SJSA1 (cell line): ENCODE data around the gene ABHD6. TPM values are rescaled to one million over a fixed set of nuclear protein-coding genes. Genes with fewer than 3 reads are reported as not detected.
"Not testable (repeated sequence)": the region's sequence is repeated elsewhere in the genome, so short reads cannot be mapped to it uniquely, and the experiment has no call there.

ENCODE experiments used
- DNase-seq, 2 experiments: peaks; one replicate each; pipeline ENCODE4 v3.0.0-alpha.2; 2015 to 2020; ENCODE audit warnings: low spot score in 2 of 2, low read depth in 1 of 2
- H3K27ac ChIP-seq: fragments of 250-450 bp; sonication (Bioruptor Pico); 2 replicates; pipeline ENCODE4 v1.5.1; 2020; ENCODE audit warnings: mild to moderate bottlenecking, moderate library complexity
- H3K27me3 ChIP-seq: fragments of 250-450 bp; sonication (Bioruptor Pico); replicated peaks from 2 replicates; pipeline ENCODE4 v1.5.1; 2020; ENCODE audit warnings: mild to moderate bottlenecking, moderate library complexity
- H3K36me3 ChIP-seq: fragments of 250-450 bp; sonication (Bioruptor Pico); 2 replicates; pipeline ENCODE4 v1.5.1; 2020; ENCODE audit warnings: mild to moderate bottlenecking
- H3K4me1 ChIP-seq: fragments of 250-450 bp; sonication (Bioruptor Pico); replicated peaks from 2 replicates; pipeline ENCODE4 v1.6.1; 2021; ENCODE audit warnings: mild to moderate bottlenecking
- H3K4me3 ChIP-seq: fragments of 250-450 bp; sonication (Bioruptor Pico); 2 replicates; pipeline ENCODE4 v1.5.1; 2020; ENCODE audit warnings: mild to moderate bottlenecking
- H3K9me3 ChIP-seq: fragments of 250-450 bp; sonication (Bioruptor Pico); replicated peaks from 2 replicates; pipeline ENCODE4 v1.5.1; 2020; ENCODE audit warnings: mild to moderate bottlenecking
- total RNA-seq: library from RNA; depleted of rRNA; stranded (reverse); fragments of >200 nt; shearing (Covaris generic); gene quantifications from 2 replicates; pipeline ENCODE4 v1.2.3, GENCODE V29; 2014

The ABHD6 gene
- total RNA-seq, 1 experiment from 2014 or later = 6.8 TPM

GRCh38 chr3:58288964-58289613 is 51.5 kb downstream of the ABHD6 start:
- not testable (repeated sequence) for H3K27ac ChIP-seq, H3K27me3 ChIP-seq, DNase-seq, H3K4me1 ChIP-seq, H3K9me3 ChIP-seq, H3K36me3 ChIP-seq, H3K4me3 ChIP-seq

GRCh38 chr3:58290446-58290845 is 52.9 kb downstream of the ABHD6 start:
- H3K36me3 ChIP-seq, H3K27ac ChIP-seq, DNase-seq, H3K4me1 ChIP-seq, H3K9me3 ChIP-seq, H3K27me3 ChIP-seq, H3K4me3 ChIP-seq: not testable (repeated sequence)

DNA sequence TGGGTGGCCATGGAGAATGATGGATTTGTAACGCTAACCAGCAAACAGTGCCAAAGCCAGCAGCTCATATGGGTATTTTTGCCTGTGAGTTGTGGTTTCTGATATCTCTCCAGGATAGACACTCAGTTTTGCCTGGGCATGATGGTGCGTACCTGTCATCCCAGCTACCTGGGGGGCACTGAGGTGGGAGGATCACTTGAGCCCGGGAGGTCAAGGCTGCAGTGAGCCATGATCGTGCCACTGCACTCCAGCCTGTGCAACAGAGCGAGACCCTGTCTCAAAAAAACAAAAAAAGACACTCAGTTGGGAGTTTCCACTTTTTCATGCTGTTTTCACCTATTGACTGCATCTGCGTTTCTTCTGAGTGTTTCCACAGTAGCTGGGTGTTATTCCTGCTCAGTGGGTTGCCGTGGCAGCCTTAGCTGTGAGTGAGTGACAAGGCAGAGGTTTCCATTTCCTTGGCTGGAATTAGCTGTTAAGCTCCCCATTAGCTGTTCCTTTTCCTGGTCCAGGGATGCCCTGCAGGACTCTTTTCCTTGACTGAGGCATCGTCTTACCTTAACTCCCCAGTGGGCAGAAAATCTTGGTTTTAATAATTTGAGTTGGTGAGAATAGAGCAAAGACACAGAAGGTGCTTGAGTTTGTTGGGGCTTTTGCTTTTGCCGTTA is 54.2 kb downstream of the ABHD6 start:
- H3K36me3 ChIP-seq = no peaks in the 10 kb centered on the region
- H3K4me1 ChIP-seq = no peaks in the 10 kb centered on the region
- no peaks in the 10 kb centered on the region for H3K27me3 ChIP-seq
- H3K27ac ChIP-seq = no peak overlapping the region
- DNase-seq = no peak
- no peak overlapping the region for H3K4me3 ChIP-seq
- no peaks in the 10 kb centered on the region for H3K9me3 ChIP-seq

DNA sequence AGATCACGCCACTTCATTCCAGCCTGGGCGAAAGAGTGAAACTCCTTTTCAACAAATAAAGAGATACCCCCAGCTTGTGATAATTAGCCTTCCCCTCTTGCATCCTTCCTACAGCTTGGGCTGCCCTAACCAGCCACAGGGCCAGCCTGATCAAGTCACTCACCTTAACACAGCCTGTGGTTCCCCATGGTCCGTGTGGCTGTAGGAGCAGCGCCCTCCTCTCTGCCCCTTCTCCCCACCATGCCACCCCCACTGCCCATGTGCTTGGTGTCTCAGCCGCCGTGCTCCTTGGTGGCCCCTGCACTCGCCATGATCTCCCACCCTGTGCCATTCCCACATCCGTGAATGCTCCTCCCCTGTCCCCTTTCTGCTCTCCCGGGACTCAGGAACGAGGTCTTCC is 55.3 kb downstream of the ABHD6 start:
- DNase-seq = no peak
- Histone ChIP-seq H3K27ac (no peak overlapping the region), H3K27me3 (no peaks in the 10 kb centered on the region), H3K36me3 (no peaks in the 10 kb centered on the region), H3K9me3 (no peaks in the 10 kb centered on the region), H3K4me3 (no peak overlapping the region), H3K4me1 (no peaks in the 10 kb centered on the region)

DNA sequence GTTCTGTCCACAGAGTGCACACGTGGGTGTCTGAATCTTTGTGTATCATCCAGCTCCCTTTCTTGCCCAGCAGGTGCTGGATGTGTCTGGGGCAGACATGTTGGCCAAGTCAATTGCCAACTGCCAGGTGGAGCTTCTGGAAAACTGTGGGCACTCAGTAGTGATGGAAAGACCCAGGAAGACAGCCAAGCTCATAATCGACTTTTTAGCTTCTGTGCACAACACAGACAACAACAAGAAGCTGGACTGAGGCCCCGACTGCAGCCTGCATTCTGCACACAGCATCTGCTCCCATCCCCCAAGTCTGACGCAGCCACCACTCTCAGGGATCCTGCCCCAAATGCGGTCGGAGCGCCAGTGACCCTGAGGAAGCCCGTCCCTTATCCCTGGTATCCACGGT is 55.9 kb downstream of the ABHD6 start:
- Histone ChIP-seq H3K27me3 (no peaks in the 10 kb centered on the region), H3K9me3 (no peaks in the 10 kb centered on the region), H3K4me1 (no peaks in the 10 kb centered on the region), H3K36me3 (no peaks in the 10 kb centered on the region), H3K27ac (no peak overlapping the region), H3K4me3 (no peak overlapping the region)
- no peak for DNase-seq

- no peak for DNase-seq
- no peaks in the 10 kb centered on the region for H3K4me1 ChIP-seq
- no peak overlapping the region for H3K4me3 ChIP-seq
- no peaks in the 10 kb centered on the region for H3K27me3 ChIP-seq
- no peak overlapping the region for H3K27ac ChIP-seq
- H3K9me3 ChIP-seq = no peaks in the 10 kb centered on the region
- H3K36me3 ChIP-seq = no peaks in the 10 kb centered on the region
These were observed 58.7 kb downstream of the ABHD6 start for GRCh38 chr3:58296269-58296668.

DNA sequence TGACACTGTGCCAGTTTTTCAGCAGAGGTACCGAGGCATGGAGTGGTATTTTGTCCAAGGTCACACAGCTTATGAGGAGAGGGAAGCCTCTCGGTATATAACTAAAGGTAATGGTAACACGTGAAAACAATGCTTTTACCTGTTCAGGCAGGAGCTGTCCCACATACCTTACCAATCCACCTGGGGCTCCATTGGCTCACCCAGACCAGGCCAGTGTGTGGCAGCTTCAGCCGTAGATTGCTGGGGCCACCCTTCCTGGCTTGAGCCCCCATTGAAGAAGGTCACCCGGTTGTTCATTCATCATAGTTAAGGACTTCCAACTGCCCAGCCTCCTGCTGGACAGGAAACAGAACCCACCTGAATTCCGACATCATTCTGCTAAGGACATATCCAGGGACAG is 59.3 kb downstream of the ABHD6 start:
- no peaks in the 10 kb centered on the region for H3K4me1 ChIP-seq
- no peaks in the 10 kb centered on the region for H3K9me3 ChIP-seq
- H3K27me3 ChIP-seq = no peaks in the 10 kb centered on the region
- no peak overlapping the region for H3K4me3 ChIP-seq
- no peaks in the 10 kb centered on the region for H3K36me3 ChIP-seq
- no peak for DNase-seq
- no peak overlapping the region for H3K27ac ChIP-seq

DNA sequence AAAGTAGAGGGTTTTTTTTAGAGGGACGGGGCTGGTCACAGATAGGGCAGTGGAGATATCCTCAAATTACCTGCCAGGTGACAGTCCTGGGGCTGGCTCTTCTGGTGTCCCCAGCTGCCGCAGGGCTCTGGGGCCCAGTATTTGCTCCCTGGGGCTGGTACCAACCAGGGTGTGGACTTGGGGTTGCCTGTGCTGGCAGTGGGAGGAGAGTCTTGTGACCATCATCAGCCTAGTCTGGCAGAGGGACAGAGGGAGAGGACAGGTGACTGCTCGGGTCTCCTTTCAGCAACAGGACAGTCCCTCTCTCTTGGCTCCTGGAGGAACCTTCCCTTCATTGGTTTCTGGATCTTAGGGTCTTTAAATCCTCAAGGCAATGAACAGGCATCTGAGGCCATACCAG is 60.6 kb downstream of the ABHD6 start:
- no peak overlapping the region for H3K27ac ChIP-seq
- no peaks in the 10 kb centered on the region for H3K4me1 ChIP-seq
- no peaks in the 10 kb centered on the region for H3K36me3 ChIP-seq
- no peak for DNase-seq
- H3K4me3 ChIP-seq = no peak overlapping the region
- H3K27me3 ChIP-seq = no peaks in the 10 kb centered on the region
- H3K9me3 ChIP-seq = no peaks in the 10 kb centered on the region

DNA sequence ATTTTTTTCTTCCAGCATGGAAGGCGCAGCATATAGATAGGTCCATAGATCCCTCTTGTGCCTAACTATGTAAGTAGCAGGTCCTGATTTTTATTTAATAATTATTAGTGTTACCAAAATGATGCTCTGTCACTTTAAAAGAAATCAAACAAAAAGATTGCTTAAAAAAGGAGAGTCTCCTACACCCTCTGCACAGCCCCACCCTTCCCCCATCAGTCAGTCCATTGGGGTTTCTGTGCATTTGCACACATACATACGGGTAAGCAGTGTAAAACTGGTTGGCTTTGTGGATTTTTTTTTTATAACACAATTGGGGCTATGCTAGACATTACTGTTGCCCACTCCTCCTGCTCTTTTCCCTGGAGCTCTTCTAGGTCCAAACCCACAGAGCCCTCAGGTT is 61.5 kb downstream of the ABHD6 start:
- no peaks in the 10 kb centered on the region for H3K4me1 ChIP-seq
- DNase-seq = no peak
- H3K27ac ChIP-seq = no peak overlapping the region
- H3K9me3 ChIP-seq = no peaks in the 10 kb centered on the region
- no peaks in the 10 kb centered on the region for H3K27me3 ChIP-seq
- H3K4me3 ChIP-seq = no peak overlapping the region
- H3K36me3 ChIP-seq = no peaks in the 10 kb centered on the region

GRCh38 chr3:58299839-58300516 is 62.4 kb downstream of the ABHD6 start:
- Histone ChIP-seq H3K27ac (no peak overlapping the region), H3K4me3 (no peak overlapping the region), H3K36me3 (no peaks in the 10 kb centered on the region), H3K4me1 (no peaks in the 10 kb centered on the region), H3K27me3 (no peaks in the 10 kb centered on the region), H3K9me3 (no peaks in the 10 kb centered on the region)
- DNase-seq = peak in 1 of 2 experiments; percentile 20

DNA sequence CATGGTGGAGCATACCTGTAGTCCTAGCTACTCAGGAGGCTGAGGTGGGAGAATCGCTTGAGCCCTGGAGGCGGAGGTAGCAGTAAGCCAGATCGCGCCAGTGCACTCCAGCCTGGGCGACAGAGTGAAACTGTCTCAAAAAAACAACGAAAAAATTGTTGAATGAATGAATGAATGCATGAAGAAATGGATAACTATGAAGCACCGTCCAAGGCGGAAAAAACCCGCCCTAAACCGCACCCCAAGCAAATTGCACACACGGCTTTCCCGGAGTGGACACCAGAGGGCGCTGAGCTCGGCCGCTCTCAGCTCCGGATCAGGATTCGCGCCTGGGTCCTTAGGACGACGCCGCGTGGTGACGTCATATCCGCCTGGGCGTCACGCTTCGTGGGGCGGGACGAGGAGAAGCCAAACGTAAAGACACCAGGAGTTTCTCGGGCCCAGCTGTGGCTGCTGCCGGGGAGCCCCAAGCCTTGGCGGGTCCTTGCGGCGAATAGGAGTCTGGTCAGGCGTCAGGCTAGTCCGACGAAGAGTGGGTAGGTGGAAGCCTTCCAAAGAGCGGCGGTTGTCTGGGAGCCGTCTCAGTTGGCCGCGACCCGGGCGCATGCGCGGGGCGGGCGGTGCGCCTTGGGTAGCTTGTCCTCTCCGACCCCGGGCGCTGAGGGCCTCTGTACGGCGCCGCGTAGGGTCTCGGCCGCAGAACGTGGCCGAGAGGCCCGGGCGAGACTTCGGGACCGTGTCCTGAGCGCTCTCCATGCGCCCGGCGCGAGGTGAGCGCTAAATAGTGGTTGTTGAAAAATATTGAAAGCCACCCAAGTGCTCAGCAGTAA is 68.5 kb downstream of the ABHD6 start, which contains the start of the genes HTD2 and RPP14:
TSS of gene HTD2 (plus strand) at position 639 of the 830 bp plus-strand sequence. CDS start 11,094 bp downstream, outside the sequence.
TSS of gene RPP14 (plus strand) at position 364 of the 830 bp plus-strand sequence. CDS start 4,085 bp downstream, outside the sequence.
- no peaks in the 10 kb centered on the region for H3K27me3 ChIP-seq
- peak; percentile 96 to 97 for DNase-seq
- peak within 1 kb of the TSS; percentile 95 for H3K27ac ChIP-seq
- peaks cover 4% of the 10 kb centered on the region for H3K4me1 ChIP-seq
- peaks cover 32% of the 10 kb centered on the region for H3K36me3 ChIP-seq
- no peaks in the 10 kb centered on the region for H3K9me3 ChIP-seq
- H3K4me3 ChIP-seq = peak within 1 kb of the TSS; percentile 79

DNA sequence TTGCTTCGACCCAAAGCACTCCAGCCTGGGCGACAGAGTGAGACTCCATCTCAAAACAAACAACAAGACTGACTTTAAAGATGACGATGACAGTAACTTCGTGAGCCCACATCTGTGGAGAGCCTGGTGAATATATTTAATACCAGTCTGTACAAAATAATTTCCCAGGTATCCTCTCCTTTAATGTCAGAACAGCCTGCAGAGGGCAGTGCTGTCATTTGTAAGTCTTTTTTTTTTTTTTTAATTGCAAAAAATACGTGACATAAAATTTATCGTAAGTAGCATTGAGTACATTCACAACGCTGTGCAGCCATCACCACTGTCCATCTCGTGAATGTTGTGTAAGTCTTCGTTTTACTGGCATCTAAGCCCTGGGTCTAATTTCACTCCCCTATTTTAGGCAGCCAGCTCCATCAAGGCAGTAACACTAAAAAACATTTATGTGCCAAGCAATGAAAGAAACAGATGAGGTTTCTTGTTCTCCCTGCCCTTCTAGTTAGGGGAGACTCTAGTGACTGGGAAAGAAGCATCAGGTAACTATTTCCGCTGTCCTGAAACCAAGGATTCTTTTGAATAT is 70.1 kb downstream of the ABHD6 start:
- Histone ChIP-seq H3K27ac (no peak overlapping the region), H3K4me3 (peak overlapping the region; percentile 79), H3K36me3 (peaks cover 46% of the 10 kb centered on the region), H3K4me1 (peaks cover 4% of the 10 kb centered on the region), H3K27me3 (no peaks in the 10 kb centered on the region), H3K9me3 (no peaks in the 10 kb centered on the region)
- DNase-seq = peak; percentile 47 to 48

DNA sequence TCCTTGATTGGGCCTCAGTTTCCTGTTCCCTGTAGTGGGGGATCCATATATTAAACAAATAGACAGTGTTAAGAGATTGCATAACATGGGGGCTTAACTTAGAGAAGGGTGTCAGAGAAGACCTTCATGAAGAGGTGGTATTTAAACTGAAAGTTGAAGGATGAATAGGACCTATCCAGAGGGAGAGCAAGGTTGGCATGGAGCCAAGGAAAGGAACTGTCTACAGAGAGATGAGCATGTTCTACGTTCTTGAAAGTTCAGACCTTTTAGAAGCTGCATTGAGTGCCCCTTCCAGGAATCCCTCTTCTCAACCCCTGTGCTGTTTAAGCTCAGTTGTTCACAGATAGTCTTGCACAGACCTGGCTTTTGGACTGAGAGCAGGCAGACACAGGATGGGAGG is 71.1 kb downstream of the ABHD6 start:
- DNase-seq = no peak
- H3K4me3 ChIP-seq = no peak overlapping the region
- peaks cover 56% of the 10 kb centered on the region for H3K36me3 ChIP-seq
- H3K9me3 ChIP-seq = no peaks in the 10 kb centered on the region
- no peak overlapping the region for H3K27ac ChIP-seq
- peaks cover 4% of the 10 kb centered on the region for H3K4me1 ChIP-seq
- no peaks in the 10 kb centered on the region for H3K27me3 ChIP-seq
